A549 (cell line): Measurements from ENCODE around the gene ATP2A3.

Experiments used
- CTCF ChIP-seq: fragments of >200 bp; sonication (Bioruptor Twin); formaldehyde crosslinking; IDR thresholded peaks from 3 replicates; pipeline ENCODE4 v1.5.1; 2016
- EP300 ChIP-seq, 2 experiments: fragments of >200 bp; sonication (Bioruptor Twin); formaldehyde crosslinking; IDR thresholded peaks; 2 replicates in 1 of 2; 3 replicates in 1 of 2; pipeline ENCODE4 v1.6.1; 2016 to 2017
- ESRRA ChIP-seq: fragments of 150-350 bp; IDR thresholded peaks from 2 replicates; pipeline ENCODE4 v1.6.1; 2014; ENCODE audit warnings: mild to moderate bottlenecking, low read length, borderline replicate concordance
- FOXS1 ChIP-seq: fragments of 250-450 bp; sonication (Bioruptor Pico); IDR thresholded peaks from 2 replicates; pipeline ENCODE4 v1.5.0; 2020; ENCODE audit warnings: mild to moderate bottlenecking, moderate library complexity
- GATA3 ChIP-seq: IDR thresholded peaks from 2 replicates; pipeline ENCODE4 v1.6.1; 2012; ENCODE audit warnings: borderline replicate concordance
- KDM1A ChIP-seq: fragments of 200-600 bp; sonication (generic); IDR thresholded peaks from 2 replicates; pipeline ENCODE4 v1.6.1; 2016; ENCODE audit warnings: low read depth, mild to moderate bottlenecking
- MAFK ChIP-seq: fragments of 450-650 bp; IDR thresholded peaks from 2 replicates; pipeline ENCODE4 v1.6.1; 2014; ENCODE audit not compliant: partially characterized antibody
- POLR2AphosphoS2 ChIP-seq: conservative IDR thresholded peaks from 2 replicates; pipeline ENCODE4 v1.6.1; 2012; ENCODE audit warnings: low read length, improper control_type of control experiment, inconsistent platforms
- RFX5 ChIP-seq: fragments of 450-650 bp; IDR thresholded peaks from 2 replicates; pipeline ENCODE4 v1.7.1; 2014; ENCODE audit warnings: antibody characterized with exemption, mild to moderate bottlenecking, moderate library complexity

- TF ChIP-seq CTCF (no peak), EP300 (IDR thresholded peaks at IDR 0.05) (no peak), FOXS1 (CRISPR knock-in tag) (no peak), KDM1A (no peak), MAFK (no peak), ESRRA (no peak), POLR2AphosphoS2 (no peak), GATA3 (no peak), RFX5 (no peak)
Observed at GRCh38 chr17:3926860-3927627, 37.2 kb downstream of the ATP2A3 start.
